ENCODE measurements around the gene THAP7.
A peak's percentile ranks its signal among the peaks of the same experiment; 100 is the strongest.

Gene THAP7

GRCh38 chr22:20985720-20986119, 16.2 kb downstream of the THAP7 start:
- H3K36me3 ChIP-seq: peaks cover 17% of the 10 kb centered on the region
- no peaks in the 10 kb centered on the region for H3K27me3 ChIP-seq (ENCODE audit: insufficient read depth, low read depth, severe bottlenecking)
- no peak for TF ChIP-seq CTCF (IDR thresholded peaks at IDR 0.05; ENCODE audit: low read depth, low read length)

GRCh38 chr22:20983081-20983771, 18.7 kb downstream of the THAP7 start:
- Histone ChIP-seq H3K36me3 (peaks cover 15% of the 10 kb centered on the region), H3K27ac (no peak overlapping the region), H3K9me3 (ENCODE audit: severe bottlenecking) (no peaks in the 10 kb centered on the region), H3K4me3 (ENCODE audit: low read depth, low read length) (peak overlapping the region; percentile 85; the same call in 1 of the 2 replicates), H3K27me3 (ENCODE audit: insufficient read depth, low read depth, severe bottlenecking) (no peaks in the 10 kb centered on the region)
- DNase-seq: no peak
- TF ChIP-seq CTCF (IDR thresholded peaks at IDR 0.05; ENCODE audit: low read depth, low read length): no peak

More at GRCh38 chr22:20985720-20986119, 16.2 kb downstream of the THAP7 start:
- Histone ChIP-seq H3K27ac (no peak overlapping the region), H3K4me3 (ENCODE audit: low read depth, low read length) (no peak overlapping the region), H3K9me3 (ENCODE audit: severe bottlenecking) (no peaks in the 10 kb centered on the region)
- no peak for DNase-seq

GRCh38 chr22:20982563-20982882, 19.4 kb downstream of the THAP7 start:
- no peaks in the 10 kb centered on the region for H3K9me3 ChIP-seq (ENCODE audit: severe bottlenecking)
- H3K4me3 ChIP-seq (ENCODE audit: low read depth, low read length): peak overlapping the region; percentile 85
- DNase-seq: no peak
- H3K36me3 ChIP-seq: peaks cover 15% of the 10 kb centered on the region
- H3K27me3 ChIP-seq (ENCODE audit: insufficient read depth, low read depth, severe bottlenecking): no peaks in the 10 kb centered on the region
- H3K27ac ChIP-seq: peak overlapping the region; percentile 99
- TF ChIP-seq CTCF (IDR thresholded peaks at IDR 0.05; ENCODE audit: low read depth, low read length): no peak

- peak within 1 kb of the TSS; percentile 85 for H3K4me3 ChIP-seq (ENCODE audit: low read depth, low read length)
- no peaks in the 10 kb centered on the region for H3K9me3 ChIP-seq (ENCODE audit: severe bottlenecking)
- H3K36me3 ChIP-seq: peaks cover 15% of the 10 kb centered on the region
- peak; percentile 84 for TF ChIP-seq CTCF (IDR thresholded peaks at IDR 0.05; ENCODE audit: low read depth, low read length)
- no peaks in the 10 kb centered on the region for H3K27me3 ChIP-seq (ENCODE audit: insufficient read depth, low read depth, severe bottlenecking)
- peak; percentile 87 for DNase-seq
- peak within 1 kb of the TSS; percentile 99 for H3K27ac ChIP-seq
Measured at GRCh38 chr22:20981787-20982562, 19.9 kb downstream of the THAP7 start, which contains the start of gene LZTR1. Gene LZTR1, plus strand, starts transcription at chr22:20982297. Its CDS starts 75 bp downstream, at chr22:20982372.

GRCh38 chr22:20980938-20981722, 20.8 kb downstream of the THAP7 start:
- DNase-seq: no peak
- no peak for TF ChIP-seq CTCF (IDR thresholded peaks at IDR 0.05; ENCODE audit: low read depth, low read length)
- Histone ChIP-seq H3K4me3 (ENCODE audit: low read depth, low read length) (peak overlapping the region; percentile 85), H3K9me3 (ENCODE audit: severe bottlenecking) (no peaks in the 10 kb centered on the region), H3K27me3 (ENCODE audit: insufficient read depth, low read depth, severe bottlenecking) (no peaks in the 10 kb centered on the region), H3K27ac (peak overlapping the region; percentile 99), H3K36me3 (peaks cover 10% of the 10 kb centered on the region)

Data from WERI-Rb-1 (cell line).